ENCODE data around the gene CLASP1. TPM values are rescaled to one million over a fixed set of nuclear protein-coding genes. Genes with fewer than 3 reads are reported as not detected.

Gene CLASP1
- total and polyA plus RNA-seq, 2 of the 8 experiments (the other 6 are each of a cell fraction or from before 2014, with no cell fraction given): 7.3 to 53.9 TPM

DNA sequence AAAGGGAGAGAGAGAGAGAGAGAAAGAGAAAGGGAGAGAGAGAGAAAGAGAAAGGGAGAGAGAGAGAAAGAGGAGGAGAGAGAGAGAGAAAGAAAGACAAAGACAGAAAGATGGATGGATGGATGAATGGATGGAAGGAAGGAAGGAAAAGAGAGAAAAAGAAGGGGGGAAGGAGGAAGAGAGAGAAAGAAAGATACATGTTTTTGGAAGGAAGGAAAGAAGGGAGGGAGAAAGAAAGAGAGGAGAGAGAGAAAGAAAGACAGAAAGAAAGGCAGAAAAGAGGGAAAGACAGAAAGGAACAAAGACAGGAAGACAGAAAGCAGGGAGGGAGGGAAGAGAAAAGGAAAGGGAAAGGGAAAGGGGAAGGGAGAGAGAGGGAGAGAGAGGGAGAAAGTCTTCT is 67.0 kb downstream of the CLASP1 start:
- H4K20me1 ChIP-seq (replicated peaks in 1 of 2; ENCODE audit: control insufficient read depth in 1 of 2, insufficient read depth in 2 of 2, low read length in 2 of 2): peaks cover 0 to 1% of the 10 kb centered on the region in 2 experiments
- no peak for TF ChIP-seq KDM5A (IDR thresholded peaks at IDR 0.05; ENCODE audit: low read length)
- TF ChIP-seq RNF2 (IDR thresholded peaks at IDR 0.05; ENCODE audit: borderline replicate concordance, low read depth, low read length, missing control alignments, poor library complexity, severe bottlenecking): no peak
- no peak for TF ChIP-seq EGR1 (IDR thresholded peaks at IDR 0.05; ENCODE audit: borderline replicate concordance, low read depth, low read length)
- TF ChIP-seq RFX5 (IDR thresholded peaks at IDR 0.05; ENCODE audit: borderline replicate concordance, low read depth, low read length): no peak
- no peak for TF ChIP-seq CBX5 (IDR thresholded peaks at IDR 0.05; ENCODE audit: low read depth, low read length)
- H3K9me3 ChIP-seq (ENCODE audit: insufficient read depth in 2 of 2, low read depth in 1 of 2, low read length in 1 of 2): no peaks in the 10 kb centered on the region
- no peak overlapping the region; a peak in 1 of 7 replicates for H3K9ac ChIP-seq (replicated peaks in 1 of 4; ENCODE audit: extremely low read depth in 1 of 4, low read depth in 3 of 4, low read length in 3 of 4)
- no peak overlapping the region for H2AK5ac ChIP-seq (ENCODE audit: low read depth, low read length)
- DNase-seq (ENCODE audit: low read depth in 1 of 2, low spot score in 2 of 2) (no peak), FAIRE-seq (no peak)
- ChIA-PET CTCF (ENCODE audit: partially characterized antibody) (no interaction called here), POLR2A (ENCODE audit: partially characterized antibody) (no interaction called here)
- H3K4me2 ChIP-seq (ENCODE audit: insufficient read depth in 1 of 2, low read depth in 2 of 2, low read length in 2 of 2): no peak overlapping the region
- no peak overlapping the region for H2AFZ ChIP-seq (ENCODE audit: low read length)
- H3K4ac ChIP-seq (replicated peaks; ENCODE audit: insufficient read length, low read depth, low read length): no peak overlapping the region
- no peak overlapping the region for H2BK12ac ChIP-seq (ENCODE audit: low read depth, low read length)
- no peak overlapping the region for H3K4me3 ChIP-seq (ENCODE audit: extremely low read depth in 1 of 4, insufficient read depth in 2 of 4, low read depth in 3 of 4, low read length in 4 of 4)
- H2BK120ac ChIP-seq (replicated peaks; ENCODE audit: low read depth, low read length): no peak overlapping the region
- peaks cover 0 to 4% (median 0%) of the 10 kb centered on the region in 4 experiments; a peak in 2 of 7 replicates for H3K4me1 ChIP-seq (replicated peaks in 1 of 4; ENCODE audit: control insufficient read depth in 3 of 4, insufficient read depth in 4 of 4, low read length in 3 of 4)
- peaks cover 7% of the 10 kb centered on the region for H3K79me1 ChIP-seq (ENCODE audit: low read depth, low read length)
- H2BK15ac ChIP-seq (ENCODE audit: low read length): no peak overlapping the region
- H3K36me3 ChIP-seq (ENCODE audit: control insufficient read depth in 2 of 4, insufficient read depth in 4 of 4, low read length in 3 of 4): no peaks in the 10 kb centered on the region
- H3K23ac ChIP-seq (ENCODE audit: insufficient read length): no peak overlapping the region
- H4K8ac ChIP-seq (ENCODE audit: extremely low read depth, insufficient read depth, low read length): no peak overlapping the region
- no peak overlapping the region for H4K5ac ChIP-seq (ENCODE audit: insufficient read length, low read depth, low read length)
- H3K56ac ChIP-seq (replicated peaks; ENCODE audit: insufficient read length, low read depth, low read length): no peak overlapping the region
- H3K23me2 ChIP-seq (ENCODE audit: low read depth, low read length): no peaks in the 10 kb centered on the region
- H3K27me3 ChIP-seq (replicated peaks in 1 of 4; ENCODE audit: control insufficient read depth in 3 of 4, extremely low read depth in 1 of 4, insufficient read depth in 3 of 4, low read length in 3 of 4): no peaks in the 10 kb centered on the region
- H3K27ac ChIP-seq (ENCODE audit: low read depth, low read length): no peak overlapping the region
- H4K91ac ChIP-seq (replicated peaks; ENCODE audit: insufficient read length, low read length): no peak overlapping the region
- no peak overlapping the region for H3K18ac ChIP-seq (ENCODE audit: extremely low read depth, low read length)
- H2BK20ac ChIP-seq (ENCODE audit: low read length): no peak overlapping the region
- no peak overlapping the region for H3K14ac ChIP-seq (ENCODE audit: insufficient read length)
- no peak overlapping the region for H2BK5ac ChIP-seq (ENCODE audit: low read depth, low read length)
- H3K79me2 ChIP-seq (ENCODE audit: control insufficient read depth in 1 of 2, insufficient read depth in 2 of 2, low read length in 2 of 2): peaks cover 0 to 45% of the 10 kb centered on the region in 2 experiments; a peak in 3 of 4 replicates

Measured in H1 (cell line).